Left lung (tissue), 10 donors: Measurements from ENCODE around the gene RBMS2. TPM values are rescaled to one million over a fixed set of nuclear protein-coding genes. Genes with fewer than 3 reads are reported as not detected.

Experiments
- ATAC-seq: fragments of 200-7000 bp; cut with Tn5 transposase; one replicate; pipeline ENCODE4 v1.9.1; 2020; ENCODE audit warnings: moderate library complexity
- DNase-seq, 4 donors: peaks; one replicate each; pipeline ENCODE4 v3.0.0-alpha.2; 2013 to 2020
- H3K27ac ChIP-seq, 2 donors: fragments of 200-600 bp; sonication (generic) in 1 of 2; one replicate each; pipeline versions ENCODE4 v1.5.0 to v1.8.0; 2020 to 2021
- H3K27me3 ChIP-seq, 2 donors: fragments of 200-600 bp; sonication (generic) in 1 of 2; one replicate each; pipeline versions ENCODE4 v1.5.0 to v1.8.0; 2020 to 2021
- H3K36me3 ChIP-seq, 2 donors: fragments of 200-600 bp; sonication (generic) in 1 of 2; one replicate each; pipeline versions ENCODE4 v1.5.0 to v1.8.0; 2020 to 2021
- H3K4me1 ChIP-seq, 2 donors: fragments of 200-600 bp; one replicate each; pipeline ENCODE4 v1.8.0; 2021
- H3K4me3 ChIP-seq, 2 donors: fragments of 200-600 bp; sonication (generic) in 1 of 2; one replicate each; pipeline versions ENCODE4 v1.5.0 to v1.8.0; 2020 to 2021; ENCODE audit warnings: mild to moderate bottlenecking in 1 of 2
- H3K9me3 ChIP-seq, 2 donors: fragments of 200-600 bp; sonication (generic) in 1 of 2; one replicate each; pipeline versions ENCODE4 v1.5.0 to v1.8.0; 2020 to 2021
- intact Hi-C, 2 donors: fragments of 100-400 bp; cut with DNase I; formaldehyde crosslinking; loops; one replicate each; pipeline versions ENCODE4 v1.11.2 to v1.14.2; 2022
- polyA plus RNA-seq, 6 donors: library from polyadenylated mRNA; unstranded; fragments of 120-200 nt; gene quantifications; one replicate each; pipeline ENCODE4 v1.2.1, GENCODE V29; 2013; ENCODE audit not compliant: insufficient read length in 6 of 6
- total RNA-seq, 2 donors: library from RNA; stranded (reverse); fragmentation: NEBNext Ultra II Directional; extraction: Animal tissue kit (Norgen Biotek cat#: 25700); gene quantifications; one replicate each; pipeline ENCODE4 v1.2.1, GENCODE V29; 2021
- TF ChIP-seq, protein P1 (sequence below), 2 donors: fragments of 200-600 bp; sonication (generic) in 1 of 2; IDR thresholded peaks; one replicate each; pipeline versions ENCODE4 v1.5.0 to v1.8.0; 2021; ENCODE audit warnings: antibody characterized with exemption in 2 of 2
- donor health status: DM: no; HTN: yes; CAD: no.
- donor health status: DM: no; HTN: no; CAD: no.

RBMS2 gene
- total and polyA plus RNA-seq, 8 donors: 49.0 to 113 (median 69.1) TPM

DNA sequence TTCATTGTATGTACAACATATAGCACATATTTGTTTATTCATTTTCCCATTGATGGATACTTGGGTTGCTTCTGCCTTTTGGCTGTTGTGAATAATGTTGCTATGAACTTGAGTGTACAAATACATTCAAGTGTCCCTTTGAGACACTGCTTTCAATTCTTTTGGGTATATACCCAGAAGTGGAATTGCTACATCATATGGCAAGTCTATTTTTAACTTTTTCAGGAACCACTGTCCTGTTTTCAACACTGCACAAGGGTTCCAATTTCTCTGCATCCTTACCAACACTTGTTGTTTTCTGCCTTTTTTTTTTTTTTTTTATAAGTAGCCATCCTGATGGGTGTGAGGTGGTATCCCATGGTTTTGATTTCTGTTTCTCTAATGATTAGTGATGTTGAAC lies 15.9 kb downstream of the RBMS2 start:
- Histone ChIP-seq H3K4me1 (peaks cover 11 to 53% of the 10 kb centered on the region in 2 donors), H3K9me3 (no peaks in the 10 kb centered on the region), H3K36me3 (no peaks in the 10 kb centered on the region), H3K27ac (peak overlapping the region; percentile 15 to 33), H3K4me3 (no peak overlapping the region), H3K27me3 (no peaks in the 10 kb centered on the region)
- TF ChIP-seq, protein P1, sequence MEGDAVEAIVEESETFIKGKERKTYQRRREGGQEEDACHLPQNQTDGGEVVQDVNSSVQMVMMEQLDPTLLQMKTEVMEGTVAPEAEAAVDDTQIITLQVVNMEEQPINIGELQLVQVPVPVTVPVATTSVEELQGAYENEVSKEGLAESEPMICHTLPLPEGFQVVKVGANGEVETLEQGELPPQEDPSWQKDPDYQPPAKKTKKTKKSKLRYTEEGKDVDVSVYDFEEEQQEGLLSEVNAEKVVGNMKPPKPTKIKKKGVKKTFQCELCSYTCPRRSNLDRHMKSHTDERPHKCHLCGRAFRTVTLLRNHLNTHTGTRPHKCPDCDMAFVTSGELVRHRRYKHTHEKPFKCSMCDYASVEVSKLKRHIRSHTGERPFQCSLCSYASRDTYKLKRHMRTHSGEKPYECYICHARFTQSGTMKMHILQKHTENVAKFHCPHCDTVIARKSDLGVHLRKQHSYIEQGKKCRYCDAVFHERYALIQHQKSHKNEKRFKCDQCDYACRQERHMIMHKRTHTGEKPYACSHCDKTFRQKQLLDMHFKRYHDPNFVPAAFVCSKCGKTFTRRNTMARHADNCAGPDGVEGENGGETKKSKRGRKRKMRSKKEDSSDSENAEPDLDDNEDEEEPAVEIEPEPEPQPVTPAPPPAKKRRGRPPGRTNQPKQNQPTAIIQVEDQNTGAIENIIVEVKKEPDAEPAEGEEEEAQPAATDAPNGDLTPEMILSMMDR (IDR thresholded peaks at IDR 0.05): no peak
- intact Hi-C loops: no loop called here
- DNase-seq (no peak), ATAC-seq (peak; percentile 28)

- Histone ChIP-seq H3K9me3 (no peaks in the 10 kb centered on the region), H3K4me3 (no peak overlapping the region), H3K27ac (peak overlapping the region; percentile 9 to 15), H3K4me1 (peaks cover 11 to 43% of the 10 kb centered on the region in 2 donors), H3K27me3 (no peaks in the 10 kb centered on the region), H3K36me3 (no peaks in the 10 kb centered on the region)
- peak; percentile 72 for ATAC-seq
- TF ChIP-seq, protein P1 (IDR thresholded peaks at IDR 0.05): no peak
- peak in 2 of 4 donors; percentile 15 to 31 for DNase-seq
- intact Hi-C loops: no loop called here
Observed at GRCh38 chr12:56541631-56542030, 20.0 kb downstream of the RBMS2 start.

- intact Hi-C loops: no loop called here
- Histone ChIP-seq H3K36me3 (no peaks in the 10 kb centered on the region), H3K4me1 (peaks cover 7 to 38% of the 10 kb centered on the region in 2 donors), H3K27ac (peak overlapping the region; percentile 9 to 15), H3K4me3 (no peak overlapping the region), H3K9me3 (no peaks in the 10 kb centered on the region), H3K27me3 (no peaks in the 10 kb centered on the region)
- no peak for ATAC-seq
- no peak for DNase-seq
- TF ChIP-seq, protein P1 (IDR thresholded peaks at IDR 0.05): no peak
Observed at GRCh38 chr12:56542164-56542563, 20.5 kb downstream of the RBMS2 start.

GRCh38 chr12:56545023-56545604 lies 23.5 kb downstream of the RBMS2 start:
- Histone ChIP-seq H3K27ac (no peak overlapping the region), H3K36me3 (no peaks in the 10 kb centered on the region), H3K27me3 (no peaks in the 10 kb centered on the region), H3K4me1 (peaks cover 6 to 20% of the 10 kb centered on the region in 2 donors), H3K4me3 (no peak overlapping the region), H3K9me3 (no peaks in the 10 kb centered on the region)
- TF ChIP-seq, protein P1 (IDR thresholded peaks at IDR 0.05): no peak
- no peak for ATAC-seq
- intact Hi-C loops: no loop called here
- DNase-seq: no peak

DNA sequence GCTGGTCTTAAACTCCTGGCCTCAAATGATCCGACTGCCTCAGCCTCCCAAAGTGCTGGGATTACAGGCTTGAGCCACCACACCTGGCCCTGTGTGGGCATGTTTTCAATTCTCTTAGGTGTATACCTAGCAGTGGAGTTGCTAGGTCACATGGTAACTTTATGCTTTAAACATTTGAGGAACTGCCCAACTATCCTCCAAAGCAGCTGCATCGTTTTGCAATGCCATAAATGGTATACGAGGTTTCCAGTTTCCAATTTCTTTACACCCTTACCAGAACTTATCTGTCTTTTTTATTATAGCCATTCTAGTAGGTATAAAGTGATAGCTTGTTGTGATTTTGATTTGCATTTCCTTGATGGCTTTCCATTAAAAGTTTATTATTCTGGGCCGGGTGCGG lies 25.1 kb downstream of the RBMS2 start:
- TF ChIP-seq, protein P1 (IDR thresholded peaks at IDR 0.05): no peak
- H3K4me3 ChIP-seq: no peak overlapping the region
- H3K36me3 ChIP-seq: no peaks in the 10 kb centered on the region
- DNase-seq (no peak), ATAC-seq (no peak)
- H3K27me3 ChIP-seq: no peaks in the 10 kb centered on the region
- H3K4me1 ChIP-seq: peaks cover 0 to 6% of the 10 kb centered on the region in 2 donors
- no peaks in the 10 kb centered on the region for H3K9me3 ChIP-seq
- no peak overlapping the region for H3K27ac ChIP-seq
- intact Hi-C loops: no loop called here
